Measurements from ENCODE around the gene MICU1. TPM values are rescaled to one million over a fixed set of nuclear protein-coding genes. Genes with fewer than 3 reads are reported as not detected.

MICU1 gene
- total and polyA plus RNA-seq, 8 donors: 9.4 to 21.7 (median 12.6) TPM

DNA sequence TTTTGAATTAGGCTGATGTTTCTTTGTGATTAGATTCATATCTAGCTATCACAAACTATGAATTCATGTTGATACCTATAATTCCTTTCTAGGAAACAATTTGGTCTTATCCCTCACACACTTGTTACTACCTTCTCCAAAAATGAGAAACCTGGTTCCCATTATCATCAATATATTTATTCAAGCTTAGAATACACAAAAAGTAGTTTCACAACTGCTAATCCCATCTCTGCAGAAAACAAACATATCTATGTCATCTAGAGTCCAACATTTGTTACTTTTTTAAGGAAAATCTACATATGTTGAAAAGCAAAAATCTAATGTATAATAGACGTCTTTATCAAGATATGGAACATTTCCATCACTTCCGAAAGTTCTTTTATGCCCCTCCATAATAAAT lies 110.4 kb downstream of the MICU1 start:
- no peak overlapping the region for H3K27ac ChIP-seq
- H3K4me1 ChIP-seq: no peaks in the 10 kb centered on the region
- no peak overlapping the region for H3K4me3 ChIP-seq
- FAIRE-seq (no peak), DNase-seq (no peak), ATAC-seq (no peak)
- no peaks in the 10 kb centered on the region for H3K27me3 ChIP-seq
- H3K36me3 ChIP-seq: no peaks in the 10 kb centered on the region
- TF ChIP-seq, protein P1, sequence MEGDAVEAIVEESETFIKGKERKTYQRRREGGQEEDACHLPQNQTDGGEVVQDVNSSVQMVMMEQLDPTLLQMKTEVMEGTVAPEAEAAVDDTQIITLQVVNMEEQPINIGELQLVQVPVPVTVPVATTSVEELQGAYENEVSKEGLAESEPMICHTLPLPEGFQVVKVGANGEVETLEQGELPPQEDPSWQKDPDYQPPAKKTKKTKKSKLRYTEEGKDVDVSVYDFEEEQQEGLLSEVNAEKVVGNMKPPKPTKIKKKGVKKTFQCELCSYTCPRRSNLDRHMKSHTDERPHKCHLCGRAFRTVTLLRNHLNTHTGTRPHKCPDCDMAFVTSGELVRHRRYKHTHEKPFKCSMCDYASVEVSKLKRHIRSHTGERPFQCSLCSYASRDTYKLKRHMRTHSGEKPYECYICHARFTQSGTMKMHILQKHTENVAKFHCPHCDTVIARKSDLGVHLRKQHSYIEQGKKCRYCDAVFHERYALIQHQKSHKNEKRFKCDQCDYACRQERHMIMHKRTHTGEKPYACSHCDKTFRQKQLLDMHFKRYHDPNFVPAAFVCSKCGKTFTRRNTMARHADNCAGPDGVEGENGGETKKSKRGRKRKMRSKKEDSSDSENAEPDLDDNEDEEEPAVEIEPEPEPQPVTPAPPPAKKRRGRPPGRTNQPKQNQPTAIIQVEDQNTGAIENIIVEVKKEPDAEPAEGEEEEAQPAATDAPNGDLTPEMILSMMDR (IDR thresholded peaks at IDR 0.05): no peak
- H3K9me3 ChIP-seq: no peaks in the 10 kb centered on the region
- WGBS, 2 donors: 75 to 81% methylated on average over 2 of the region's 2 CpGs
- intact Hi-C loops (cut with DNase I): no loop called here

DNA sequence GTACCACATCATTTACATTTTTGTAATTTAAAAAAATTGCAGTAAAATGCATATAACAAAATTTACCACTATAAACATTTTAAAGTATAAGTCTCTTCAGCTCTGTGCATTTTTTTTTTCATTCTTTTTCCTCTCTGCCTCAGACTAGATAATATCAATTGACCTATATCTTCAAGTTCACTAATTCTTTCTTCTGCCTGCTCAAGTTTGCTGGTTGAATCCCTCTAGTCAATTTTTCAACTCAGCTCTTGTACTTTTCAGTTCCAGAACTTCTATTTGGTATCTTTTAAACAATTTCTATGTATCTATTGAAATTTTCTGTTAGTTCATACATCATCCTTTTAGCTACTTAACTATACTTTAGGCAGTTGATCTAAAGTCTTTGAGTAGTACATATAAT lies 112.0 kb downstream of the MICU1 start:
- H3K36me3 ChIP-seq: no peaks in the 10 kb centered on the region
- DNase-seq: no peak
- TF ChIP-seq, protein P1 (IDR thresholded peaks at IDR 0.05): no peak
- no peak for FAIRE-seq
- intact Hi-C loops (cut with DNase I): no loop called here
- no peaks in the 10 kb centered on the region for H3K4me1 ChIP-seq
- no peaks in the 10 kb centered on the region for H3K27me3 ChIP-seq
- ATAC-seq: no peak
- no peak overlapping the region for H3K4me3 ChIP-seq
- no peaks in the 10 kb centered on the region for H3K9me3 ChIP-seq
- H3K27ac ChIP-seq: no peak overlapping the region

DNA sequence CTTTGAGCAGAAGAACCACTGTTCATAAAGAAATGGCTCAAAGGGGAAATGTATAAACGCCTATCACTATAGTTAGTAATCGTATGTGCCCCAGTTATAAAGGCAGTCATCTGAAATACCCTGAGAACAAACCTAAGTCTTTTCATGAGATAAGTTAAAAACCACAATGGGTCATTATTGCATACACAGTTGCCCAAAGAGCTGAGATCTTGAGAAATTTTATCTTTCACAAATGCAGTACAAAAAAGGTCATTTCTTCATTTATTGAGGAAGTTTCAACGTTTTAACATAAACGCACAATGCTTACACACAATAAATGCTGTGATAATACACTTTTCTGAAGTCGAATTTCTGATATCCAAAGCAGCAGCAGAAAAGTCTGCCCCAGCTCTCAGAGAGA lies 114.4 kb downstream of the MICU1 start:
- H3K4me1 ChIP-seq: no peaks in the 10 kb centered on the region
- H3K4me3 ChIP-seq: no peak overlapping the region
- DNase-seq (no peak), ATAC-seq (no peak), FAIRE-seq (no peak)
- H3K9me3 ChIP-seq: no peaks in the 10 kb centered on the region
- TF ChIP-seq, protein P1 (IDR thresholded peaks at IDR 0.05): no peak
- intact Hi-C loops (cut with DNase I): no loop called here
- WGBS, 2 donors: 86 to 98% methylated on average over 5 of the region's 5 CpGs
- H3K27ac ChIP-seq: no peak overlapping the region
- no peaks in the 10 kb centered on the region for H3K36me3 ChIP-seq
- H3K27me3 ChIP-seq: no peaks in the 10 kb centered on the region

DNA sequence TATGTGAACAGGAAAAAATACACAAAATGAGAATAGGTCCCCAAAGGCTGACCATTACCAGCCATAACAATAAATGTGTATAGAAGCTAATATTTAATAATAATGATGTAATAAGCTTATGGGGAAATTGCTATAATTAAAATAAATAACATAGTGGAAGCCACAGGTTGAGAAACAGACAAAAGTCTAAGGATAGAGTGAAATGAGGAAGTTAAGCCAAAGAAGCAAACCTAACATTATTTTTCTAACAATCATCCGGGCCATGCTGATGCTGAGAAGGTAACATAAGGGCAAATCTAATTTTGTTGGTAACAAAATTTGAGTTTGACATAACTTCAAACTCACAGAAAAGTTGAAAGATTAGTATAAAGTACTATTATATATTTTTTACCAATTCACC lies 115.9 kb downstream of the MICU1 start:
- DNase-seq (no peak), FAIRE-seq (no peak), ATAC-seq (no peak)
- H3K36me3 ChIP-seq: no peaks in the 10 kb centered on the region
- no peak overlapping the region for H3K4me3 ChIP-seq
- H3K9me3 ChIP-seq: no peaks in the 10 kb centered on the region
- TF ChIP-seq, protein P1 (IDR thresholded peaks at IDR 0.05): no peak
- 90 to 97% methylated on average over 1 of the region's 1 CpG for WGBS, 2 donors
- no peaks in the 10 kb centered on the region for H3K27me3 ChIP-seq
- no peaks in the 10 kb centered on the region for H3K4me1 ChIP-seq
- H3K27ac ChIP-seq: no peak overlapping the region
- intact Hi-C loops (cut with DNase I): no loop called here

DNA sequence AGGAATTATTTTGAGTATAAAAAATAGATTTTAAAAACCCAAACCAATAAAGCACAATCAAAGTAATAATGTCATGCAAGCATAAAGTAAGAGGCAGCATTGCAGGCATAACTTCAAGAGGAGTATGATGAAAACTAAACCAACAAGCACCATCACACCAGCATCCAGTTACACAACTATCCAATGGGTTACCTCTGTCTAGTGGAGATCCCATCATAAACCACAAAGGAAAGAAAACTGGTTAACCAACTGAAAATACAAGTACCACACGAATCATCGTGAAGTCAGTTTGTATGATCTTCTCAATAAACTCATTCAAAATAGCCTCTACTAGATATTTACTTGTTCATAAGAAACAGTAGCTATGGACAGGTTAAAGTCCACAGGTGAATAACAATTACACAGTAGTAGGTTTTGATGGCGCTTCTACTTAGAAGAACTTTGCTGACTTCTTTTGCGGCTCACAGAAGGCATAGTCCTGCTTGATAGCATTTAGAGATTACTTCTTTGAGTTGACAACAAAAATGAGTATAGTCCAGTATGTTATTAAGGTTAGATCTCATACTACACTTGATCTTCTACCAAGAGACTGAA lies 116.6 kb downstream of the MICU1 start:
- Histone ChIP-seq H3K36me3 (no peaks in the 10 kb centered on the region), H3K27me3 (no peaks in the 10 kb centered on the region), H3K27ac (no peak overlapping the region), H3K4me3 (no peak overlapping the region), H3K4me1 (no peaks in the 10 kb centered on the region), H3K9me3 (no peaks in the 10 kb centered on the region)
- DNase-seq: no peak
- FAIRE-seq: no peak
- ATAC-seq: no peak
- intact Hi-C loops (cut with DNase I): no loop called here
- 93 to 96% methylated on average over 4 of the region's 4 CpGs for WGBS, 2 donors
- TF ChIP-seq, protein P1 (IDR thresholded peaks at IDR 0.05): no peak
